Measurements from ENCODE around the gene WDR45B.

Gene WDR45B

GRCh38 chr17:82670661-82671450, 22.6 kb upstream of the WDR45B start:
- no peaks in the 10 kb centered on the region for H3K36me3 ChIP-seq (ENCODE audit: low read depth)
- no peaks in the 10 kb centered on the region for H3K27me3 ChIP-seq (ENCODE audit: insufficient read depth, poor library complexity, severe bottlenecking)
- no peak overlapping the region for H3K4me3 ChIP-seq (ENCODE audit: severe bottlenecking)
- no peaks in the 10 kb centered on the region for H3K4me1 ChIP-seq (ENCODE audit: insufficient read depth, poor library complexity, severe bottlenecking)
- TF ChIP-seq CTCF (IDR thresholded peaks at IDR 0.05; ENCODE audit: poor library complexity, severe bottlenecking) = no peak
- H3K27ac ChIP-seq (ENCODE audit: poor library complexity, severe bottlenecking) = no peak overlapping the region
- DNase-seq (ENCODE audit: low spot score) (no peak), ATAC-seq (ENCODE audit: low read depth) (no peak)
- no peaks in the 10 kb centered on the region for H3K9me3 ChIP-seq (ENCODE audit: severe bottlenecking)

- TF ChIP-seq CTCF (IDR thresholded peaks at IDR 0.05; ENCODE audit: poor library complexity, severe bottlenecking) = peak; percentile 59
- Histone ChIP-seq H3K27me3 (ENCODE audit: insufficient read depth, poor library complexity, severe bottlenecking) (no peaks in the 10 kb centered on the region), H3K36me3 (ENCODE audit: low read depth) (no peaks in the 10 kb centered on the region), H3K4me1 (ENCODE audit: insufficient read depth, poor library complexity, severe bottlenecking) (no peaks in the 10 kb centered on the region), H3K4me3 (ENCODE audit: severe bottlenecking) (no peak overlapping the region), H3K9me3 (ENCODE audit: severe bottlenecking) (no peaks in the 10 kb centered on the region), H3K27ac (ENCODE audit: poor library complexity, severe bottlenecking) (no peak overlapping the region)
- no peak for DNase-seq (ENCODE audit: low spot score)
- peak; percentile 94 for ATAC-seq (ENCODE audit: low read depth)
Observed at GRCh38 chr17:82668631-82669099, 20.4 kb upstream of the WDR45B start.

- DNase-seq (ENCODE audit: low spot score) (no peak), ATAC-seq (ENCODE audit: low read depth) (no peak; the same call in 2 of the 3 replicates)
- Histone ChIP-seq H3K27ac (ENCODE audit: poor library complexity, severe bottlenecking) (no peak overlapping the region), H3K9me3 (ENCODE audit: severe bottlenecking) (no peaks in the 10 kb centered on the region), H3K4me1 (ENCODE audit: insufficient read depth, poor library complexity, severe bottlenecking) (no peaks in the 10 kb centered on the region), H3K4me3 (ENCODE audit: severe bottlenecking) (no peak overlapping the region), H3K27me3 (ENCODE audit: insufficient read depth, poor library complexity, severe bottlenecking) (no peaks in the 10 kb centered on the region), H3K36me3 (ENCODE audit: low read depth) (no peaks in the 10 kb centered on the region)
- TF ChIP-seq CTCF (IDR thresholded peaks at IDR 0.05; ENCODE audit: poor library complexity, severe bottlenecking) = no peak
Observed at GRCh38 chr17:82668024-82668630, 19.9 kb upstream of the WDR45B start.

GRCh38 chr17:82667668-82668000, 19.4 kb upstream of the WDR45B start:
- Histone ChIP-seq H3K4me3 (ENCODE audit: severe bottlenecking) (no peak overlapping the region), H3K4me1 (ENCODE audit: insufficient read depth, poor library complexity, severe bottlenecking) (no peaks in the 10 kb centered on the region), H3K9me3 (ENCODE audit: severe bottlenecking) (no peaks in the 10 kb centered on the region), H3K27ac (ENCODE audit: poor library complexity, severe bottlenecking) (no peak overlapping the region), H3K36me3 (ENCODE audit: low read depth) (no peaks in the 10 kb centered on the region), H3K27me3 (ENCODE audit: insufficient read depth, poor library complexity, severe bottlenecking) (no peaks in the 10 kb centered on the region)
- DNase-seq (ENCODE audit: low spot score) (no peak), ATAC-seq (ENCODE audit: low read depth) (no peak)
- no peak for TF ChIP-seq CTCF (IDR thresholded peaks at IDR 0.05; ENCODE audit: poor library complexity, severe bottlenecking)
